ENCODE data around the gene CISH.

- TF ChIP-seq POLR2A (IDR thresholded peaks at IDR 0.05), result no peak
- TF ChIP-seq, protein P1, sequence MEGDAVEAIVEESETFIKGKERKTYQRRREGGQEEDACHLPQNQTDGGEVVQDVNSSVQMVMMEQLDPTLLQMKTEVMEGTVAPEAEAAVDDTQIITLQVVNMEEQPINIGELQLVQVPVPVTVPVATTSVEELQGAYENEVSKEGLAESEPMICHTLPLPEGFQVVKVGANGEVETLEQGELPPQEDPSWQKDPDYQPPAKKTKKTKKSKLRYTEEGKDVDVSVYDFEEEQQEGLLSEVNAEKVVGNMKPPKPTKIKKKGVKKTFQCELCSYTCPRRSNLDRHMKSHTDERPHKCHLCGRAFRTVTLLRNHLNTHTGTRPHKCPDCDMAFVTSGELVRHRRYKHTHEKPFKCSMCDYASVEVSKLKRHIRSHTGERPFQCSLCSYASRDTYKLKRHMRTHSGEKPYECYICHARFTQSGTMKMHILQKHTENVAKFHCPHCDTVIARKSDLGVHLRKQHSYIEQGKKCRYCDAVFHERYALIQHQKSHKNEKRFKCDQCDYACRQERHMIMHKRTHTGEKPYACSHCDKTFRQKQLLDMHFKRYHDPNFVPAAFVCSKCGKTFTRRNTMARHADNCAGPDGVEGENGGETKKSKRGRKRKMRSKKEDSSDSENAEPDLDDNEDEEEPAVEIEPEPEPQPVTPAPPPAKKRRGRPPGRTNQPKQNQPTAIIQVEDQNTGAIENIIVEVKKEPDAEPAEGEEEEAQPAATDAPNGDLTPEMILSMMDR (IDR thresholded peaks at IDR 0.05), result no peak
Measured at GRCh38 chr3:50567011-50567385, 44.6 kb downstream of the CISH start.

Data from ovary (tissue), 3 donors.